ENCODE measurements around the gene B4GALT2.

The B4GALT2 gene

GRCh38 chr1:44029911-44030604 is 51.0 kb downstream of the B4GALT2 start:
- DNase-seq (ENCODE audit: low read depth) = peak; percentile 81

- peak; percentile 31 for DNase-seq (ENCODE audit: low read depth)
Measured at GRCh38 chr1:44030605-44031251, 51.7 kb downstream of the B4GALT2 start.

GRCh38 chr1:44031252-44032169 is 52.5 kb downstream of the B4GALT2 start, which contains the start of gene SLC6A9:
Gene SLC6A9 (minus strand): TSS chr1:44031462. CDS start chr1:44024277, 7,185 bp downstream.
- DNase-seq (ENCODE audit: low read depth) = peak; percentile 34

GRCh38 chr1:44032170-44032790 is 53.3 kb downstream of the B4GALT2 start:
- DNase-seq (ENCODE audit: low read depth) = no peak

GRCh38 chr1:44033041-44033575 is 54.1 kb downstream of the B4GALT2 start:
- DNase-seq (ENCODE audit: low read depth) = no peak

- DNase-seq (ENCODE audit: low read depth) = no peak
Measured at GRCh38 chr1:44033756-44034155, 54.7 kb downstream of the B4GALT2 start.

- no peak for DNase-seq (ENCODE audit: low read depth)
Measured at GRCh38 chr1:44034423-44034822, 55.4 kb downstream of the B4GALT2 start.

GRCh38 chr1:44034976-44035716 is 56.1 kb downstream of the B4GALT2 start:
- DNase-seq (ENCODE audit: low read depth) = no peak

- DNase-seq (ENCODE audit: low read depth) = no peak
Measured at GRCh38 chr1:44035726-44036408, 56.9 kb downstream of the B4GALT2 start.

GRCh38 chr1:44036409-44037139 is 57.6 kb downstream of the B4GALT2 start:
- peak; percentile 56 for DNase-seq (ENCODE audit: low read depth)

- no peak for DNase-seq (ENCODE audit: low read depth)
Measured at GRCh38 chr1:44037154-44037553, 58.1 kb downstream of the B4GALT2 start.

GRCh38 chr1:44038876-44039657 is 60.1 kb downstream of the B4GALT2 start:
- DNase-seq (ENCODE audit: low read depth) = no peak

- DNase-seq (ENCODE audit: low read depth) = no peak
Measured at GRCh38 chr1:44040418-44040817, 61.4 kb downstream of the B4GALT2 start.
